H1 (cell line): ENCODE measurements around the gene IGSF1. TPM values are rescaled to one million over a fixed set of nuclear protein-coding genes. Genes with fewer than 3 reads are reported as not detected.

Experiments
- CEBPB ChIP-seq: IDR thresholded peaks from 2 replicates; pipeline ENCODE4 v1.6.1; 2012; ENCODE audit warnings: low read depth, low read length
- PHF8 ChIP-seq: fragments of 200-600 bp; sonication (generic); conservative IDR thresholded peaks from 2 replicates; pipeline ENCODE4 v1.7.1; 2012; ENCODE audit warnings: low read depth, mild to moderate bottlenecking, inconsistent platforms, low read length, moderate library complexity
- polyA plus RNA-seq, 7 experiments: library from polyadenylated mRNA; depleted of rRNA in 3 of 7; stranded (reverse) in 5 of 7; unstranded in 2 of 7; fragments of >200 nt in 5 of 7; fragments of 200-250 nt in 2 of 7; gene quantifications; 1 replicate in 5 of 7; 2 replicates in 1 of 7; 4 replicates in 1 of 7; pipeline versions ENCODE4 v1.2.1 to v1.2.3, GENCODE V29; 2011 to 2013; ENCODE audit warnings: missing spikeins in 2 of 7, mixed read lengths in 2 of 7
- total RNA-seq: library from RNA; stranded (reverse); fragmentation: NEBNext Ultra II Directional; extraction: Animal tissue kit (Norgen Biotek cat#: 25700); gene quantifications from 2 replicates; pipeline ENCODE4 v1.2.1, GENCODE V29; 2021

IGSF1 gene
- total and polyA plus RNA-seq, 2 of the 8 experiments (the other 6 are each of a cell fraction or from before 2014, with no cell fraction given): 23.1 to 39.9 TPM

- TF ChIP-seq PHF8 (no peak), CEBPB (no peak)
These were observed 61.5 kb downstream of the IGSF1 start (continued) for GRCh38 chrX:131227608-131228007.
